ENCODE data around the gene VSIR.
A peak's percentile ranks its signal among the peaks of the same experiment; 100 is the strongest.

Gene VSIR

DNA sequence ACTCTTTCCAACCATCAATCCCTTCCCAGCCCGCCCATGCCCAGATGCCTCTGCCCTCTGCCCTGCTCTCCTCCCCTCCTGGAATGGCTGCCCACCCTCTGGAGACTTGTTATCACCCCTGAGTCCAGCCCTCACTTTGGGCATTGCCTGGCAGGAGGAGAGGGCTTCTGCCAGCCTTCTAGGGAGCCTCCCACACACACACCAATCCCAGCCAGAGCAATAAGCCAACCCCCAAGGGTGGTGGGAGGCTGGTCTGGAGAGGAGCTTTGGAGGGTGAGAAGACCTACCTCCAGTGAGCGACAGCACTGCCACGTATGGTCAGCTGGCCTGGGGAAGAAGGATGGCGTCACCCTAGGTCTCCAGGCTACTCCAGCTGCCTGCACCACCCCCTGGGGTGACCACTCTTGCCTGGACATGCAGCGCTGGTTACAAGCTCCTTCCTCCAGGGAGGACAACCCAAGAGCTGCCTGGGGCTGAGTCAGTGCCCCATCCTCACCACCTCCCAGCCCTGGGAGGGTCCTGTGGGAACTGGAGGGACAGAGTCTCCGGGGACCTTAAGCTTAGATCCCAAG is 62.2 kb downstream of the VSIR start:
- peak in 2 of 3 experiments; percentile 15 to 57 for DNase-seq

DNA sequence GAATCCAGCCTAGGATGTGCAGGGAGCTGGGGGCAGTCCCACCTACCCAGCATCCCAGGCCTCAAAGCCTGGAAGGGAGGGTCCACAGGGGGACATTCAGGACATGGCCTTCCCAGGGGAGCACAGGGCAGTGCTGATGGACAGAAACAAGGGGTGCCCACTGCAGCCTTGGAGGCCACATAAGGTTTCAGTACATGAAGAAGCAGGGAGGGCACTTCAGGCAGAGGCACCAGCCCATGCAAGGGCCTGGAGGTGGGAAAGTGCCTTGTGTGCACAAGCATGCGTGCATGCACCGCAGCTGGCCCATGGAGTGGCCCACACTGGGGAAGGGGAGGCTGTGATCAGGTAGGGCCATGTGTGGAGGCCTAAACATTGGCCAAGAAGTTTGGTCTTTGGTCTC is 62.8 kb downstream of the VSIR start:
- DNase-seq, result no peak

DNA sequence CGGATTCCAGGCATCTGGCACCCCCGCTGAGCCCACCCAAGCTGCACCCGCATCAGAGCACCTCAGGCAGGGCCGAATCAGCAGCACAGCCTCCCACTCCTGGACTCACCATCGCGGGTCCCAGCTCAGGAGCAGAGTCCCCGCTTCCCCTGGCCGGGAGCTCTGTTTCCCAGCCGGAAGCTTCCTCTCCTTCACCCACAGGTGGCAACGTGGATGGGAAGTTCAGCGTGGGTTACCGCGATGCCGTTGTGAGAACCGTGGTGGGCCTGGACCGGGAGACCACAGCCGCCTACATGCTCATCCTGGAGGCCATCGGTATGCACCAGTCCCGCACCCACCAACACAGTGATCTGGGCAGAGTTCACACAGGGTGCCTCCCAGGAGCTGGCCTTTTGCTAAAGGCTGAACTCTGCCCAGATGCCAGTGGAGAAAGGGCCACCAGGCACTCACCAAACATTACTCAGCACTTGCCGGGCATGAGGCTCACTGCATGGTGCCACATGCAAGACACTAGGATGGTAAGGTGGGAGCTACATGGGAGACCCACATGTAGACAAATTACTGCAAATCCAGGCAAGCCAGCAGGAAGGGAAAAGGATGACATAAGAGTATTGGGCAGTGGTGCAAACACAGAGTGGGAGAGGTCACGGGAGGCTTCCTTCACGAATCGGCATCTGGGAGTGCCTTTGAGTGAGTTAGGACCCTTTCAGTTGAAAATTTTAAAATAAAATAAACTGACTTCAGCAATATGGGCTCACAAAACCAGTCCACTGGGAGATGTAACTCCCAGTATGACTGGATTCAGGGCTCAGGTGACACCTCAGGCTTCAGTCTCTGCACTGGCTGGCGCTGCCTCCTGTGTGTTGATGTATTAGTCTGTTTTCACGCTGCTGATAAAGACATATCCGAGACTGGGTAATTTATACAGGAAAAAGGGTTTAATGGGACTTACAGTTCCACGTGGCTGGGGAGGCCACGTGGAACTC is 64.1 kb downstream of the VSIR start:
- no peak for DNase-seq

DNA sequence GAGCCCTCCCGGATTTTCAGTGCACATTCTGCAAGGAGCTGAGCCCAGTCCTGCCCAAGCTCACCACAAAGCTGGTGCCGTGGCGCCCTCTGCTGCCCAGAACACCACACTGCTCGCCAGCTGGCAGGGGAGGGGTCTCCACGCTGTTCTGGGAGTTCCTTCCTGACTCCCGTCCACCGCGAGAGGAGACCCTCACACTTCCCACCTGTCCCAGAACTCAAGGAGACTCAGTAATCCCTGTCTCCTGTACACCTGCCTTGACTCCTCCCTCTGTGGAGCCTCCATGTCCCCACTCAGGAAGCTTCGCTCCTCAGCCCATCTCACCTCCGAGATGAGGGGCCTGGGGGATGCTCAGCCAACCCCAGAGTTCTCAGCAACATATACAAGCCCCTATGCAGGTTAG is 65.0 kb downstream of the VSIR start:
- DNase-seq, result peak; percentile 13 to 50 (median 33)

DNA sequence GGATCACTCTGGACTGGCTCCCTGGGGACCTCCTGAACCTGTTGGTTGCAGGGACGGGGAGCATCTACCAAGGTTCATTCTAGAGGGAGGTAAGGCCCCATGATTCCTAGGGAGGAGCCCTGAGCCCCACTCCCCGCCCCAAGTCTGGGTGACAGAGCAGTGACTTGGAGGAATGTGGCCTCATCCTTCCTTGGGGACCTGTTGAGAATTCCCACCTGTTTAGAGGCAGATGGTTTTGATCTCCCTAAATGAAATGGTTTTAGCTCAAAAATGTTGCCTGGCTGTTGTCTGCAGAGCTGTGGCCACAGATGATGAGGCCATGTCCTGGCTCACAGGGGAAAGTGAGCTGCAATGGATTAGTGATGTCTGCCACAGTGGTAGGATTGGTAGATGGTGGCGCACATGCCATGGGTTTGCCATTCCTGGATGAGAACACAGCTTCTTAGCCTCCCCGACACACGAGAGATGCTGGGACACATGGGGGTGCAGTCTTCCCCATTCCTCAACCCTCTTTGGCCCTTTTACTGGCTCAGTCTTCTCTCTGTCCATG is 66.0 kb downstream of the VSIR start:
- DNase-seq, result no peak

DNA sequence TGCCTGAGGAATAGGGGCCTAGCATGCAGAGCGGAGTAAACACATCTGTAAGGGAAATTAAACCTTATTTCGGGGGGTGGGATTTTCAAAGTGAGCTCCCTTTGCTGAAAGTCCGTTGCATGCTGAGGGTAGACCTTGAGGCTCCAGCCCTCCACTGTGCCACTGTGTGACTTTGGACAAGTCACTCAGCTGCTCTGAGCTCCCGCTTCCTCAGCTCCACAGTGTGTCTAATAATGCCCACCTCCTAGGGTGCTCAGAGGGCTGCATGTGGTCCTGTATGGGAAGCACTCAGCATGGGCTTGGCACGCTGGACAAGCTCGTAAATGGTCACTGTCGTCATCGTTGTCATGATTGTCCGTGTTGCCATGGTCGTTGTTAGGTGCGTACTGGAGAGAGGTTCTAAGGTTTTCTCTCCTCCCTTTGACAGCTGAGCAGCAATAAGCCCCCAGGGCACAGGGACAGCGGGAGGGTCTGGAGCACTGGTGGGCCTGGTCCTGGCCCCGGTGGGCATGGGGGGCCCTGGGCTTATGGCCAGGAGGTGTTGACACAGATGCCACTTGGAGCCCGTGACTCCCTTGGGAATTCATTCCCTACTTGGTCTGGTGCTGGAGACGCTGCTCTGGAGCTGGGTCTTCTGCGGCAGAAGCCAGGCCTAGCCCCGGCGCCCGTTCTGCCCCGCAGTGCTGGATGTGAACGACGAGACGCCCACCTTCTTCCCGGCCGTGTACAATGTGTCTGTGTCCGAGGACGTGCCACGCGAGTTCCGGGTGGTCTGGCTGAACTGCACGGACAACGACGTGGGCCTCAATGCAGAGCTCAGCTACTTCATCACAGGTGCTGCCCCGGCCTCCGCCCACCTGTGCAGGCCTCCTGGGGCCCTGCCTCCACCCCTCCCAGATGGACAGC is 66.9 kb downstream of the VSIR start:
- DNase-seq, result peak in 1 of 3 experiments; percentile 7

DNA sequence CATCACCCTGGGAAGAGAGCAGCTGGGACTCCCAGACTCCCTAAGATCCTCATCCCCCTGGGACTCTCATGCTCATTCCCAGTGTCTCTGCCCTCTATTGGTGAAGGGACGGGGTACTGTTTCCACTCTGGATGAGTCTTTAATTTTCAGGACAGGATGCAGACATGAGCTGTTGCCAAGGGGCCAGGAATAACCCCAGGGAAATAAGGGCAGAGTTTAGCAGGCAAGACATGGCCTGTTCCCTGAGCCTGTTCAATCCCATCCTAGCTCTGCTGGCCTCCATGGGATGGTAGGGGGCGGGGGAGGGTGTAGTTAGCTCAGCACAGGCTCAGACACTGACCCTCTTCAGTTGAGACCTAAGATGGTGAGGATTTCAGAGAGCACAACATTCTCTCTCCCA is 67.7 kb downstream of the VSIR start:
- DNase-seq, result no peak

DNA sequence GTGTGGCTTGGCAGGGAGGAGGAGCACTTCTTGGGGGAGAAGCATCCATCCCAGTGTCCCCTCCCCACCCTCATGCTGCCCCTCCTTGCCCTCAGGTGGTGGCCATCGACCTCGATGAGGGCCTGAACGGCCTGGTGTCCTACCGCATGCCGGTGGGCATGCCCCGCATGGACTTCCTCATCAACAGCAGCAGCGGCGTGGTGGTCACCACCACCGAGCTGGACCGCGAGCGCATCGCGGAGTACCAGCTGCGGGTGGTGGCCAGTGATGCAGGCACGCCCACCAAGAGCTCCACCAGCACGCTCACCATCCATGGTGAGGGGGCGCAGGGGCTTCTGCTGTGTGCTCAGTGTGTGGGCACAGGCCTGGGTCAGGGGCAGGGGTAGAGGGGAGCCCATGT is 68.5 kb downstream of the VSIR start:
- no peak for DNase-seq

DNA sequence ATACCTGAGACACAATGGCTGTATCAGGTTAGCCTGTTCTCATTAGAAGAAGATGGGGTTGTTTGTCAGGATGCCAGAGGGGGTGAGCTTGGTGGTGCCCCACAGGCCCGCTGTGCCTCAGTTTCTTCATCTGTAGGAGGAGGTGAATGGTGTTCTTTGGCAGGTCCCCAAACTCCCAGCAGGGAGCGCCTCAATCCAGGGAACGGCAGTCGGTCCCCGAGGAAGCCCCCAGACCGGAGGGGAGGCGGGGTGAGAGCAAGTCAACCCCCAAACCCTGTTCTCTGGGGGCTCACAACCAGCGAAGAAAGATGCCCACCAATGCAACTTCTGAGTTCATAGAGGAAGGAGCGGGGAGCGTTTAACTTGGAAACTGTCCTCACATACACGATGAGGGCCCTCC is 69.7 kb downstream of the VSIR start:
- no peak for DNase-seq

DNA sequence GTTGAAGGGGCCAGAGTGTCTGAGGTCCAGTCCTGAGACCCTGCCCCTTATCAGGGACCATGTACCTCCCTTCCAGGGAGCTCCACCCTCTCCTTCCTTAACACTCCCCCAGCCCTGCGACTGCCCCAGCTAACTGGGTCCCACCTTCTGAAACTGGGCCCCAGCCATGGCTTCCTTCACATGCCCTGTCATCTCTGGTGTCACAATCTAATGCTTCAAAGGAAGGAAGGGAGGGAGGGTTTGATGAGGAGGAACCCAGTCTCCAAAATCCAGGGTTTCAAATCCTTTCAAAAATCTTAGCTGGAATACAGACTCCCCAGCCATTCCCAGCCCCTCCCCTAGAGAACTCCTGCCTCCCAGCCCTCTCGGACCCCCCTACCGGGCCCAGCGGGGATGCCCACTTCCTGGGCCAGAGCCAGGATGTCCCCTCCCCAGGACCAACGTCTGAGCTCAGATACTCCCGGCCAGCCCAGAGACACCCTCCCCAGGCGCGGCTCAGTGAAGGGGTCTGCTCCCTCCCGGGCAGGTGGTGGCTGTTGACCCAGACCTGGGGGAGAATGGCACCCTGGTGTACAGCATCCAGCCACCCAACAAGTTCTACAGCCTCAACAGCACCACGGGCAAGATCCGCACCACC is 71.7 kb downstream of the VSIR start:
- no peak for DNase-seq

DNA sequence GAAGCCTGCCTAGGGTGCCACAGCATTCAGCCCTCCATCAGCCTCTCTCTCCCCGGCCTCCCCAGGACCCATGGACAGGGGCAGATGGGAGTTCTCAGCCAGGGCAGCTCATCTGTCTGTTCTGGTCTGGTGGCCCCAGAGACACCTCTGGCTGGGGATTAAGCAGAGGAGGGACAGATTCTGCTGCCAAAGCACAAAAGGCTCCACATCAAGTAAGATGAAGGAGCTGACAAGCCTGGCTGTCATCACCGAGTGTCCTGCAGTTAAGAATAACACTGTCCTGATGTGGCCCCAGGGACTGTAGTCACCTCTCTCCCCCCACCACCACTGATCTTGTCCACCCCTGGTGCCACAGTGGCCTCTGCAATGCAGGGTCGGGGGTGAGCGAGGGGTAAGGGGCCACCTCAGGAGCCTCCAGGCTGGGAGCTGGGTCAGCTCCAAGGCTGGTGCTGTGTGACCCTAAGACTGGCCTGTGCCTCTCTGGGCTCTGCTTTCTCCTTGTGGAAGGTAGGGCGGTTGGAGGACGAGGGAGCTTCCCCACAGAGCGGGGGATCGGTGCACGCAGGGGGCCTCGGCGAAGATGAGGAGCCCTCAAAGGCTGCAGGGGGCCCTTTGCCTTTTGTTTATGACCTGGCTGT is 72.5 kb downstream of the VSIR start:
- no peak for DNase-seq

DNA sequence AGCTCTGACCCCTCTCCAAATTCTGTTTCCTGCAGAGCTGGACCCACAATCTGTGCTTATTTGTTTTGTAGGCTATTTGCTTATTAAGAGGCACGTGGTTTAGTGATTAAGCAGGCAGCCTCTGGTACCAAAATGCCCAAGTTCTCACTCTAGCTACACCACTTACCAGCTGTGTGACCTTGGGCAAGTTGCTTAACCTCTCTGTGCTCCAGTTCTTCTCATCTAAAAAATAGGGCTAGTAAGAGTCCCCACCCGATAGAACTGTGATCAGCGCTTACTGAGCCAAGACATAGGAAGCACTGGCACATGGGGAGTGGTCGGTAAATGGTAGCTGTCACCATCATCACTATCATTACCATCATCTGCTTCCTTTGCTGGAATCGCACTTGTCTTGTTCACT is 74.6 kb downstream of the VSIR start:
- no peak for DNase-seq

DNA sequence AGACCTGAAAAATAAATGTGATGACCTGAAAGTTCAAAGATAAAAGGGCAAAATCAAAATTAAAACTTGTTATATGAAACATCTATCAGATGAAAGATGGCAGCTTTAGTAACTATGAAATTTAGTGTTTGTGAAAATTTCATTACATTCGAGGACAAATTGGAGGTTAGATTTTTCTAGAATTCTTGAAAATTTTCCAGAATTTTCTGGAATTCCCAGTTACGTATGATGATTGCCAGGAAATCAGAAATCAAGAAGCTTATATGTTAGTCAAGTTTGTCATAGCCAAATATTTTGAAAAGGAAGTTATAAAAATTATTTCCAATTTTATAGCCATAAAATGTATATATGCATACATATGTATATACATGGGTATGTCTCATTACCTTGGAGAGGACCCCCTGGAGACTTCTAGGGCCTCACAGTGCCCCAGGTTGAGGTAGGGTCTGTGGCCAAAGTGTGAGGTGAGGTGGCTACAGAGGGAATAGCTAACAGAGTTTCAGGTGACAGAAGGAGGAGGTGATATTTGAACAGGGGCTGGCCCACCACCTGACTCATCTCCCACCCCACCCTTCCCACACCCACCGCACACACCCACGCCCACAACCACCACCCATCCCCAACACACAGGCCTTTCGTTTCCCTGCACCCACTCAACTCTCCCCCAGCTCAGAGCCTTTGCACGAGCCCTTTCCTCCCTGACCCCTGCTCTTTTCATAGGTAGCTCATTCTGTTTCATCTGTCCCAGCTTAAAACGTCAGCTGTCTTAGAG is 75.2 kb downstream of the VSIR start:
- no peak for DNase-seq
